ENCODE measurements around the gene BATF3.

- TF ChIP-seq CTCF (IDR thresholded peaks at IDR 0.05), result no peak
- TF ChIP-seq POLR2A (IDR thresholded peaks at IDR 0.05), result no peak
Observed at GRCh38 chr1:212638492-212639151, 61.0 kb downstream of the BATF3 start.
